IMR-90 (cell line): ENCODE data around the gene AADACL3. TPM values are rescaled to one million over a fixed set of nuclear protein-coding genes. Genes with fewer than 3 reads are reported as not detected.

ENCODE experiments used
- ATAC-seq: fragments of 200-7000 bp; cut with Tn5 transposase; 2 replicates; pipeline ENCODE4 v1.9.1; 2020; ENCODE audit warnings: low read depth, mild to moderate bottlenecking, moderate library complexity
- BruUV-seq: library from RNA; stranded (reverse); fragments of 400-500 nt; replicated peaks from 2 replicates; lab custom pipeline; 2021; lab: Mats Ljungman, UMichigan
- CTCF ChIA-PET: fragments of 300-600 bp; formaldehyde crosslinking; extraction: SDS; loops from one replicate; lab custom pipeline; 2021; ENCODE audit warnings: antibody characterized with exemption; lab: Yijun Ruan, JAX
- POLR2A ChIA-PET: fragments of 300-600 bp; sonication (Branson Sonifier 250); formaldehyde crosslinking; loops from one replicate; lab custom pipeline; 2022; ENCODE audit warnings: antibody characterized with exemption; ENCODE audit not compliant: unreplicated experiment; lab: Charles Lee
- DNase-seq: peaks from one replicate; pipeline ENCODE4 v3.0.0; 2013
- H2AFZ ChIP-seq: replicated peaks from 2 replicates; pipeline ENCODE3; 2013; ENCODE audit warnings: low read length, mild to moderate bottlenecking; ENCODE audit not compliant: poor library complexity
- H2AK5ac ChIP-seq: 2 replicates; pipeline ENCODE4 v1.6.1; 2013; ENCODE audit warnings: low read depth, low read length, inconsistent platforms
- H2AK9ac ChIP-seq: replicated peaks from 2 replicates; pipeline ENCODE3; 2013; ENCODE audit warnings: mild to moderate bottlenecking, low read depth, low read length, moderate library complexity; ENCODE audit not compliant: poor library complexity
- H2BK120ac ChIP-seq: 2 replicates; pipeline ENCODE4 v1.6.1; 2013; ENCODE audit warnings: low read depth, low read length, inconsistent platforms
- H2BK15ac ChIP-seq: 3 replicates; pipeline ENCODE4 v1.6.1; 2013; ENCODE audit warnings: low read depth, low read length, inconsistent platforms
- H2BK20ac ChIP-seq: 2 replicates; pipeline ENCODE4 v1.6.1; 2013; ENCODE audit warnings: low read depth, mild to moderate bottlenecking, inconsistent platforms, low read length, moderate library complexity
- H2BK5ac ChIP-seq: 2 replicates; pipeline ENCODE4 v1.6.1; 2013; ENCODE audit warnings: mild to moderate bottlenecking, low read depth, low read length, inconsistent platforms; ENCODE audit not compliant: poor library complexity, severe bottlenecking
- H3K14ac ChIP-seq: replicated peaks from 2 replicates; pipeline ENCODE4 v1.6.1; 2013; ENCODE audit warnings: low read depth, low read length, inconsistent platforms
- H3K18ac ChIP-seq: 2 replicates; pipeline ENCODE4 v1.6.1; 2013; ENCODE audit warnings: low read depth, low read length, control low read depth
- H3K23ac ChIP-seq: 2 replicates; pipeline ENCODE4 v1.6.1; 2013; ENCODE audit warnings: low read depth, low read length, inconsistent platforms
- H3K27ac ChIP-seq: 2 replicates; pipeline ENCODE4 v1.5.1; 2013; ENCODE audit warnings: mild to moderate bottlenecking, control low read depth, low read length; ENCODE audit not compliant: insufficient read depth
- H3K27me3 ChIP-seq: 2 replicates; pipeline ENCODE4 v1.6.1; 2013; ENCODE audit warnings: low read length; ENCODE audit not compliant: control insufficient read depth, insufficient read depth
- H3K36me3 ChIP-seq: 2 replicates; pipeline ENCODE4 v1.6.1; 2013; ENCODE audit warnings: low read length, mixed read lengths; ENCODE audit not compliant: control insufficient read depth, insufficient read depth
- H3K4ac ChIP-seq: 2 replicates; pipeline ENCODE4 v1.6.1; 2013; ENCODE audit warnings: low read depth, low read length, inconsistent platforms
- H3K4me1 ChIP-seq: 2 replicates; pipeline ENCODE4 v1.6.1; 2013; ENCODE audit warnings: low read length, mixed read lengths; ENCODE audit not compliant: control insufficient read depth, insufficient read depth
- H3K4me2 ChIP-seq: 2 replicates; pipeline ENCODE4 v1.6.1; 2013; ENCODE audit warnings: low read depth, mild to moderate bottlenecking, control low read depth, low read length, moderate library complexity
- H3K4me3 ChIP-seq: 2 replicates; pipeline ENCODE4 v1.5.1; 2013; ENCODE audit warnings: low read depth, mild to moderate bottlenecking, control low read depth, low read length, moderate library complexity; ENCODE audit not compliant: insufficient read depth
- H3K56ac ChIP-seq: 2 replicates; pipeline ENCODE4 v1.6.1; 2013; ENCODE audit warnings: low read length, inconsistent platforms; ENCODE audit not compliant: insufficient read depth; ENCODE audit errors: extremely low read depth
- H3K79me1 ChIP-seq, 2 experiments: 2 replicates each; pipeline ENCODE4 v1.6.1; 2013; ENCODE audit warnings: low read length in 2 of 2, inconsistent platforms in 1 of 2, low read depth in 1 of 2
- H3K9ac ChIP-seq: 2 replicates; pipeline ENCODE4 v1.6.1; 2013; ENCODE audit warnings: low read depth, low read length, control low read depth
- H3K9me1 ChIP-seq: 2 replicates; pipeline ENCODE4 v1.6.1; 2013; ENCODE audit warnings: low read length, inconsistent platforms; ENCODE audit not compliant: insufficient read depth
- H3K9me3 ChIP-seq: 2 replicates; pipeline ENCODE4 v1.6.1; 2013; ENCODE audit warnings: low read length; ENCODE audit not compliant: control insufficient read depth, insufficient read depth
- H4K20me1 ChIP-seq: 2 replicates; pipeline ENCODE4 v1.6.1; 2013; ENCODE audit warnings: low read length, inconsistent platforms; ENCODE audit not compliant: insufficient read depth
- H4K5ac ChIP-seq: 2 replicates; pipeline ENCODE4 v1.6.1; 2013; ENCODE audit warnings: mild to moderate bottlenecking, low read depth, low read length, control low read depth
- H4K8ac ChIP-seq, 2 experiments: 2 replicates each; pipeline ENCODE4 v1.6.1; 2013; ENCODE audit warnings: low read depth in 2 of 2, low read length in 2 of 2, control low read depth in 1 of 2, inconsistent platforms in 1 of 2
- H4K91ac ChIP-seq: 2 replicates; pipeline ENCODE4 v1.6.1; 2013; ENCODE audit warnings: low read depth, low read length, inconsistent platforms; ENCODE audit not compliant: insufficient read depth
- NFE2L2 ChIP-seq: fragments of 150-350 bp; IDR thresholded peaks from 2 replicates; pipeline ENCODE4 v1.6.1; 2016; ENCODE audit warnings: low read depth, mild to moderate bottlenecking, low read length
- WGBS, 2 experiments: methylation state at CpG; one replicate each; pipeline versions ENCODE4 v1.1.5 to v1.1.7; 2013; ENCODE audit warnings: missing lambda C conversion rate in 2 of 2; ENCODE audit not compliant: insufficient read length in 1 of 2; ENCODE audit errors: extremely low coverage in 2 of 2; 5-methylcytosine and 5-hydroxymethylcytosine counted together
- dilution Hi-C: fragments of 300-500 bp; cut with HindIII; formaldehyde crosslinking; loops from one replicate; pipeline ENCODE4 v1.14.3; 2018; ENCODE audit warnings: low sequenced_read_pairs; ENCODE audit not compliant: unreplicated experiment
- in situ Hi-C: fragments of 300-500 bp; cut with MboI; formaldehyde crosslinking; loops from 3 replicates; pipeline ENCODE4 v1.14.3; 2019; ENCODE audit warnings: low sequenced_read_pairs, inconsistent platforms, mixed read lengths
- intact Hi-C: fragments of 100-400 bp; cut with micrococcal nuclease; formaldehyde crosslinking; loops from 2 replicates; pipeline ENCODE4 v1.10.0; 2022
- polyA plus RNA-seq, 3 experiments: library from polyadenylated mRNA; depleted of rRNA; stranded (reverse); fragments of >200 nt; gene quantifications; 2 replicates each; pipeline ENCODE4 v1.2.3, GENCODE V29; 2012; ENCODE audit warnings: low replicate concordance in 1 of 3
- total RNA-seq: library from RNA; depleted of rRNA; stranded (reverse); fragments of >200 nt; gene quantifications from 2 replicates; pipeline ENCODE4 v1.2.3, GENCODE V29; 2012

The AADACL3 gene
- total and polyA plus RNA-seq, 2 of the 4 experiments (the other 2 are of a cell fraction): not detected

GRCh38 chr1:12769976-12770505 lies 54.1 kb downstream of the AADACL3 start:
- dilution Hi-C loops: no loop called here
- Histone ChIP-seq H3K9me3 (peaks cover 28% of the 10 kb centered on the region), H4K20me1 (no peaks in the 10 kb centered on the region), H2BK5ac (no peak overlapping the region), H3K4ac (no peak overlapping the region), H3K9me1 (no peaks in the 10 kb centered on the region), H2AK9ac (no peak overlapping the region), H4K5ac (no peak overlapping the region), H2BK20ac (no peak overlapping the region), H3K4me3 (no peak overlapping the region), H3K9ac (no peak overlapping the region), H2BK15ac (no peak overlapping the region), H3K56ac (no peak overlapping the region), H3K27me3 (no peaks in the 10 kb centered on the region), H3K14ac (no peak overlapping the region), H3K36me3 (no peaks in the 10 kb centered on the region), H3K4me2 (no peak overlapping the region), H4K91ac (no peak overlapping the region), H4K8ac (no peak overlapping the region), H3K23ac (no peak overlapping the region), H2AK5ac (no peak overlapping the region), H2BK120ac (no peak overlapping the region), H2AFZ (no peak overlapping the region), H3K4me1 (no peaks in the 10 kb centered on the region), H3K79me1 (no peaks in the 10 kb centered on the region), H3K27ac (no peak overlapping the region), H3K18ac (no peak overlapping the region)
- intact Hi-C loops: no loop called here
- ATAC-seq (no peak), DNase-seq (no peak)
- in situ Hi-C loops: no loop called here
- WGBS, 2 experiments: 0% methylated on average over 2 of the region's 7 CpGs; no CpG with 5 or more reads in 1 of the 2 experiments
- ChIA-PET POLR2A (no interaction called here), CTCF (no interaction called here)
- BruUV-seq: no TSS peak
- no peak for TF ChIP-seq NFE2L2
